Measurements from ENCODE around the gene GRM7. TPM values are rescaled to one million over a fixed set of nuclear protein-coding genes. Genes with fewer than 3 reads are reported as not detected.

GRM7 gene
- total RNA-seq, 2 experiments from 2014 or later = not detected

GRCh38 chr3:7293286-7293685 is 432.4 kb downstream of the GRM7 start:
- Histone ChIP-seq H3K9me3 (ENCODE audit: low read length) (no peaks in the 10 kb centered on the region), H3K4me1 (ENCODE audit: insufficient read depth, low read length, poor library complexity, severe bottlenecking) (no peaks in the 10 kb centered on the region), H3K79me2 (ENCODE audit: insufficient read depth, low read depth, low read length) (no peaks in the 10 kb centered on the region), H3K4me3 (ENCODE audit: low read depth, low read length, poor library complexity, severe bottlenecking) (no peak overlapping the region), H4K20me1 (ENCODE audit: insufficient read depth, low read length) (no peaks in the 10 kb centered on the region), H3K36me3 (ENCODE audit: insufficient read depth, low read length) (no peaks in the 10 kb centered on the region), H3K9me2 (ENCODE audit: insufficient read depth, low read length) (no peaks in the 10 kb centered on the region), H3K27ac (ENCODE audit: low read depth, low read length, poor library complexity, severe bottlenecking) (no peak overlapping the region), H2AFZ (ENCODE audit: low read length) (no peak overlapping the region), H3K4me2 (ENCODE audit: low read length) (no peak overlapping the region)
- BruUV-seq (replicated peaks) = no TSS peak
- POLR2A ChIA-PET = interaction anchor here (0.6 to 0.7 kb wide), 2 partner anchors 206 to 1287 kb away, joined by 3 read pairs; no protein-coding TSS in a partner anchor
- no peak for TF ChIP-seq CTCF (conservative IDR thresholded peaks at IDR 0.05; ENCODE audit: low read length)
- TF ChIP-seq EZH2phosphoT487 (IDR thresholded peaks at IDR 0.05; ENCODE audit: borderline replicate concordance, low read depth, low read length) = no peak
- intact Hi-C loops (cut with micrococcal nuclease; ENCODE audit: unreplicated experiment) = no loop called here
- no peak for DNase-seq (ENCODE audit: low spot score)
- CTCF ChIA-PET (ENCODE audit: unreplicated experiment) = no interaction called here

DNA sequence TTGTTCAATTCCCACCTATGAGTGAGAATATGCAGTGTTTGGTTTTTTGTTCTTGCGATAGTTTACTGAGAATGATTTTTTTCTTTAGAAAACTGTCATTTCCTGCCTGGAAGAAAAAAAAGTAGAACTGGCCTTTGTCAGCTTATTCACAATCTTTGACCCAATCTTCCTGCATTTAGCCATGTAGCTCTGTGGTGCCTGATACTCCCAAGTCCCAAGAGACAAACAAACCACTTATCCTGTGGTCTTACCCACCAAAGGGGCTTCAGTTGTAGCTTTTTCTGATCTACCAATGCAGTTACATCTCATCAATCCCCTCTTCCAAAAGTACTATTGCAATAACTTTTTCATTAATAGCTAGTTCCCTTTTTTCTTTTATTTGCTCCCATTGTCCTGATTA is 444.6 kb downstream of the GRM7 start:
- Histone ChIP-seq H3K9me3 (ENCODE audit: low read length) (no peaks in the 10 kb centered on the region), H2AFZ (ENCODE audit: low read length) (no peak overlapping the region), H3K79me2 (ENCODE audit: insufficient read depth, low read depth, low read length) (no peaks in the 10 kb centered on the region), H3K9me2 (ENCODE audit: insufficient read depth, low read length) (no peaks in the 10 kb centered on the region), H3K4me1 (ENCODE audit: insufficient read depth, low read length, poor library complexity, severe bottlenecking) (no peaks in the 10 kb centered on the region), H3K4me3 (ENCODE audit: low read depth, low read length, poor library complexity, severe bottlenecking) (no peak overlapping the region), H3K36me3 (ENCODE audit: insufficient read depth, low read length) (no peaks in the 10 kb centered on the region), H3K27ac (ENCODE audit: low read depth, low read length, poor library complexity, severe bottlenecking) (no peak overlapping the region), H4K20me1 (ENCODE audit: insufficient read depth, low read length) (no peaks in the 10 kb centered on the region), H3K4me2 (ENCODE audit: low read length) (no peak overlapping the region)
- no TSS peak for BruUV-seq (replicated peaks)
- no peak for DNase-seq (ENCODE audit: low spot score)
- CTCF ChIA-PET (ENCODE audit: unreplicated experiment) = no interaction called here
- intact Hi-C loops (cut with micrococcal nuclease; ENCODE audit: unreplicated experiment) = no loop called here
- no peak for TF ChIP-seq CTCF (conservative IDR thresholded peaks at IDR 0.05; ENCODE audit: low read length)
- no peak for TF ChIP-seq EZH2phosphoT487 (IDR thresholded peaks at IDR 0.05; ENCODE audit: borderline replicate concordance, low read depth, low read length)
- POLR2A ChIA-PET = interaction anchor here (0.6 to 0.8 kb wide), 2 partner anchors 11 to 13 kb away, joined by 3 to 6 read pairs; no protein-coding TSS in a partner anchor

DNA sequence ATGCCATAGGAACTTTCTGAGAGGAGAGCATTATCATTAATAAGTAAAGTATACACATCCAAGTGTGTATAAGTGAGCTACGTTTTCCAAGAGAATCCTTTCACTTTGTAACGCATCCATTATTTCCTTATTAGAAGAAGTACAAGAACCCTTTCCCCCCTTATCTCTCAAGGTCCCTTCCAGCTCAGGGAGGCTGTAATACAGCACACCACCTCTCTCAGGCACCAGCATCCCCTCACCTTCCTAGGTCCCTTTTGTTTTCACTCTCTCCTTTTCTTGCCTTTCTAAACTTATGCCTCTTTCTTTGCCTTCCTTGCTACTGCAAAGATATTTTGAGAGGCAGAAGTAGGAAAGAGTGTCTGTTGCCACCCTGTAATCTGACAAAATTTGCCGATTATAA is 446.0 kb downstream of the GRM7 start:
- H3K4me2 ChIP-seq (ENCODE audit: low read length) = no peak overlapping the region
- ChIA-PET CTCF (ENCODE audit: unreplicated experiment) (no interaction called here), POLR2A (interaction anchor here (0.6 kb wide), 1 partner anchor 1068 kb away, joined by 3 read pairs; no protein-coding TSS in a partner anchor)
- no peak overlapping the region for H3K4me3 ChIP-seq (ENCODE audit: low read depth, low read length, poor library complexity, severe bottlenecking)
- H3K36me3 ChIP-seq (ENCODE audit: insufficient read depth, low read length) = no peaks in the 10 kb centered on the region
- no peak overlapping the region for H2AFZ ChIP-seq (ENCODE audit: low read length)
- no peaks in the 10 kb centered on the region for H4K20me1 ChIP-seq (ENCODE audit: insufficient read depth, low read length)
- no peak for DNase-seq (ENCODE audit: low spot score)
- H3K27ac ChIP-seq (ENCODE audit: low read depth, low read length, poor library complexity, severe bottlenecking) = no peak overlapping the region
- intact Hi-C loops (cut with micrococcal nuclease; ENCODE audit: unreplicated experiment) = no loop called here
- BruUV-seq (replicated peaks) = no TSS peak
- H3K9me3 ChIP-seq (ENCODE audit: low read length) = no peaks in the 10 kb centered on the region
- TF ChIP-seq CTCF (conservative IDR thresholded peaks at IDR 0.05; ENCODE audit: low read length) (no peak), EZH2phosphoT487 (IDR thresholded peaks at IDR 0.05; ENCODE audit: borderline replicate concordance, low read depth, low read length) (no peak)
- no peaks in the 10 kb centered on the region for H3K9me2 ChIP-seq (ENCODE audit: insufficient read depth, low read length)
- H3K4me1 ChIP-seq (ENCODE audit: insufficient read depth, low read length, poor library complexity, severe bottlenecking) = no peaks in the 10 kb centered on the region
- no peaks in the 10 kb centered on the region for H3K79me2 ChIP-seq (ENCODE audit: insufficient read depth, low read depth, low read length)
